SK-N-SH (cell line): ENCODE results near the gene DMP1.

ENCODE experiments used
- CTCF ChIP-seq: fragments of 200-600 bp; sonication (generic); IDR thresholded peaks from 2 replicates; pipeline ENCODE4 v1.6.1; 2017; ENCODE audit warnings: antibody characterized with exemption, mild to moderate bottlenecking, moderate library complexity
- EZH2phosphoT487 ChIP-seq: fragments of 200-600 bp; sonication (generic); IDR thresholded peaks from 2 replicates; pipeline ENCODE4 v1.6.1; 2017; ENCODE audit warnings: low read depth, mixed run types, mild to moderate bottlenecking, antibody characterized with exemption, moderate library complexity, borderline replicate concordance
- SMC3 ChIP-seq: IDR thresholded peaks from 2 replicates; pipeline ENCODE4 v1.6.1; 2012; ENCODE audit warnings: low read depth, low read length, improper control_type of control experiment
- TAF1 ChIP-seq: IDR thresholded peaks from 2 replicates; pipeline ENCODE4 v1.6.1; 2012; ENCODE audit warnings: low read depth, mild to moderate bottlenecking, low read length, moderate library complexity, borderline replicate concordance

GRCh38 chr4:87679449-87680169 lies 29.5 kb downstream of the DMP1 start:
- TF ChIP-seq EZH2phosphoT487, result no peak
- TF ChIP-seq CTCF, result peak; percentile 90
- TF ChIP-seq SMC3, result peak; percentile 75
- no peak for TF ChIP-seq TAF1
